GM12878 (cell line): Measurements from ENCODE around the gene FRS3. TPM values are rescaled to one million over a fixed set of nuclear protein-coding genes. Genes with fewer than 3 reads are reported as not detected.

Experiments used
- DPF2 ChIP-seq: fragments of 450-650 bp; IDR thresholded peaks from 2 replicates; pipeline ENCODE4 v1.6.1; 2017; ENCODE audit warnings: mild to moderate bottlenecking
- E2F4 ChIP-seq: IDR thresholded peaks from 2 replicates; pipeline ENCODE4 v1.6.1; 2012; ENCODE audit warnings: low read depth, low read length, improper control_type of control experiment
- GABPA ChIP-seq: IDR thresholded peaks from 2 replicates; pipeline ENCODE4 v1.6.1; 2014; ENCODE audit warnings: antibody characterized with exemption, low read depth, mild to moderate bottlenecking, inconsistent platforms
- KDM1A ChIP-seq: fragments of 200-600 bp; sonication (generic); IDR thresholded peaks from 2 replicates; pipeline ENCODE4 v1.6.1; 2016; ENCODE audit warnings: borderline replicate concordance
- KLF5 ChIP-seq: fragments of 450-650 bp; IDR thresholded peaks from 2 replicates; pipeline ENCODE4 v1.6.1; 2014; ENCODE audit warnings: mild to moderate bottlenecking; ENCODE audit not compliant: partially characterized antibody
- MAX ChIP-seq: IDR thresholded peaks from 2 replicates; pipeline ENCODE4 v1.6.1; 2012; ENCODE audit warnings: low read depth, low read length, improper control_type of control experiment
- MYC ChIP-seq: IDR thresholded peaks from 2 replicates; pipeline ENCODE4 v1.6.1; 2011; ENCODE audit warnings: mild to moderate bottlenecking, low read length, moderate library complexity, inconsistent platforms; ENCODE audit not compliant: insufficient read depth, insufficient replicate concordance, insufficient read length, severe bottlenecking
- NFXL1 ChIP-seq: fragments of 450-650 bp; IDR thresholded peaks from 2 replicates; pipeline ENCODE4 v1.6.1; 2017; ENCODE audit warnings: antibody characterized with exemption, mild to moderate bottlenecking, borderline replicate concordance
- RUNX3 ChIP-seq: IDR thresholded peaks from 2 replicates; pipeline ENCODE4 v1.6.1; 2012; ENCODE audit warnings: low read length, inconsistent platforms
- ZBTB4 ChIP-seq: fragments of 450-650 bp; formaldehyde crosslinking; IDR thresholded peaks from 2 replicates; pipeline ENCODE4 v1.4.0; 2022; ENCODE audit warnings: mild to moderate bottlenecking, moderate library complexity
- ZBTB40 ChIP-seq: fragments of 450-650 bp; IDR thresholded peaks from 2 replicates; pipeline ENCODE4 v1.6.1; 2016; ENCODE audit warnings: mild to moderate bottlenecking, moderate library complexity, borderline replicate concordance
- ZNF24 ChIP-seq: fragments of 450-650 bp; IDR thresholded peaks from 2 replicates; pipeline ENCODE4 v1.6.1; 2017; ENCODE audit warnings: antibody characterized with exemption, mild to moderate bottlenecking
- polyA plus RNA-seq, 11 experiments: library from polyadenylated mRNA; depleted of rRNA in 4 of 11; unstranded in 6 of 11; stranded (reverse) in 5 of 11; fragments of >200 nt; fragmentation: Nextera tagmentation in 4 of 11; fragmentation: Illumina TruSeq in 1 of 11; extraction: Ambion mirVana in 4 of 11; extraction: Trizol in 1 of 11; gene quantifications; 1 replicate in 1 of 11; 2 replicates in 10 of 11; pipeline versions ENCODE4 v1.2.1 to v1.2.3, GENCODE V29; 2011 to 2016; ENCODE audit warnings: inconsistent platforms in 2 of 11, missing spikeins in 2 of 11, low read depth in 1 of 11
- total RNA-seq, 4 experiments: library from RNA; depleted of rRNA in 3 of 4; stranded (reverse); fragments of >200 nt in 3 of 4; fragmentation: Illumina TruSeq in 1 of 4; extraction: Trizol in 1 of 4; gene quantifications; 2 replicates each; pipeline versions ENCODE4 v1.2.1 to v1.2.3, GENCODE V29; 2013 to 2021

Gene FRS3
- total and polyA plus RNA-seq, 10 of the 15 experiments (the other 5 are each of a cell fraction or from before 2014, with no cell fraction given) = 0.05 to 3.4 (median 1.5) TPM

GRCh38 chr6:41724586-41725501, 54.9 kb downstream of the FRS3 start (continued):
- TF ChIP-seq E2F4 (no peak), KLF5 (no peak), ZBTB40 (no peak), MYC (no peak), GABPA (no peak), KDM1A (no peak), MAX (no peak), NFXL1 (no peak), RUNX3 (no peak), ZBTB4 (CRISPR knock-in tag) (no peak), ZNF24 (no peak), DPF2 (no peak)
